Measurements from ENCODE around the gene DOK7. TPM values are rescaled to one million over a fixed set of nuclear protein-coding genes. Genes with fewer than 3 reads are reported as not detected.

DOK7 gene
- total RNA-seq, 1 donor from 2014 or later, result 0.72 TPM

DNA sequence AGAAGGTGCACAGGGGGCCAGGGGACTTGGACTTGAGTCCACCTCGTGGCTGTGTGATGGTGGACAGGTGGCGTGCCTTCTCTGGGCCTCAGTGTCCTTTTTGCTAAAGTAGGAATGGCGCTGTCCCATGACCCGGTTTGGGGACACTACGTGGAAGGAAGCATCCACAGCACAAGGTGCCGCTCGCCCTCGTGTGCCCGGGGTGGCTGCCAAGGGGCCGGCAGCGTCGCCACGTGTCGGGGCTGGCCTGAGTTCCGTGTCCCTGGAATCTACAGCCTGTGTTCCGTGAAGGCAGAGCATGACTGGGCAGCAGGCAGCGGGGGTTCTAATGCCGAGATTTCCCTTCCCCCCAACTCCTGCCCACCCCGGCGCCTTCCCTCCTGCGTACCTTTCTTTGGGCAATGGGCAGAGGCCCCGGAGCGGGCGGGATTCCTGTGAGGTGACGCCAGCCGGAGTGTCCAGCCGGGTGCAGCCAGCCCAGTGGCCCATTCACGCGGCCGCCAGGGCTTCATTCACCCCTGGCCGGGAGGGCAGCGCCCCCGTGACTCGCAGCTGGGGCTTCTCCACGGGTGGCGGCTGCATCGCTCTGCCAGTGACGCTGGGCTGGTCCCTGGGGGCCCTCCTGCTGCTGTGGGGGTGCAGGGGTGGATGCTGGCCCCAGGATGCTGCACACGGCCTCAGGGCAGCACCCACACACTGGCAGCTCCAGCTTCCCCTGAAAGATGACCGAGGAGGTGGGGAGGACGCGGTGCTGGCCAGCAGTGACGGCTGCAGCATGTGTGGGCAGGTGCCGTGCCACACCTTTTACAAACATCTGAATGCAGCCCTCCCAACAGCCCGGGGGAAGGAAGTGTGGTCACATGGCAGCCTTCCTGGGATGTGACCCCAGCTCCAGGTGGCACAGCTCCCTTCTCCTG is 21.2 kb downstream of the DOK7 start:
- H3K4me1 Mint-ChIP-seq (ENCODE audit: unreplicated experiment), result peaks cover 9% of the 10 kb centered on the region
- peak overlapping the region; percentile 46 for H3K27ac Mint-ChIP-seq
- TF ChIP-seq, protein P1, sequence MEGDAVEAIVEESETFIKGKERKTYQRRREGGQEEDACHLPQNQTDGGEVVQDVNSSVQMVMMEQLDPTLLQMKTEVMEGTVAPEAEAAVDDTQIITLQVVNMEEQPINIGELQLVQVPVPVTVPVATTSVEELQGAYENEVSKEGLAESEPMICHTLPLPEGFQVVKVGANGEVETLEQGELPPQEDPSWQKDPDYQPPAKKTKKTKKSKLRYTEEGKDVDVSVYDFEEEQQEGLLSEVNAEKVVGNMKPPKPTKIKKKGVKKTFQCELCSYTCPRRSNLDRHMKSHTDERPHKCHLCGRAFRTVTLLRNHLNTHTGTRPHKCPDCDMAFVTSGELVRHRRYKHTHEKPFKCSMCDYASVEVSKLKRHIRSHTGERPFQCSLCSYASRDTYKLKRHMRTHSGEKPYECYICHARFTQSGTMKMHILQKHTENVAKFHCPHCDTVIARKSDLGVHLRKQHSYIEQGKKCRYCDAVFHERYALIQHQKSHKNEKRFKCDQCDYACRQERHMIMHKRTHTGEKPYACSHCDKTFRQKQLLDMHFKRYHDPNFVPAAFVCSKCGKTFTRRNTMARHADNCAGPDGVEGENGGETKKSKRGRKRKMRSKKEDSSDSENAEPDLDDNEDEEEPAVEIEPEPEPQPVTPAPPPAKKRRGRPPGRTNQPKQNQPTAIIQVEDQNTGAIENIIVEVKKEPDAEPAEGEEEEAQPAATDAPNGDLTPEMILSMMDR (conservative IDR thresholded peaks at IDR 0.05), result no peak
- H3K36me3 Mint-ChIP-seq, result no peaks in the 10 kb centered on the region
- no peak overlapping the region for H3K4me3 Mint-ChIP-seq
- peaks cover 17% of the 10 kb centered on the region for H3K27me3 Mint-ChIP-seq
- H3K9me3 Mint-ChIP-seq, result no peaks in the 10 kb centered on the region
- no peak for DNase-seq (ENCODE audit: extremely low spot score, unreplicated experiment)

DNA sequence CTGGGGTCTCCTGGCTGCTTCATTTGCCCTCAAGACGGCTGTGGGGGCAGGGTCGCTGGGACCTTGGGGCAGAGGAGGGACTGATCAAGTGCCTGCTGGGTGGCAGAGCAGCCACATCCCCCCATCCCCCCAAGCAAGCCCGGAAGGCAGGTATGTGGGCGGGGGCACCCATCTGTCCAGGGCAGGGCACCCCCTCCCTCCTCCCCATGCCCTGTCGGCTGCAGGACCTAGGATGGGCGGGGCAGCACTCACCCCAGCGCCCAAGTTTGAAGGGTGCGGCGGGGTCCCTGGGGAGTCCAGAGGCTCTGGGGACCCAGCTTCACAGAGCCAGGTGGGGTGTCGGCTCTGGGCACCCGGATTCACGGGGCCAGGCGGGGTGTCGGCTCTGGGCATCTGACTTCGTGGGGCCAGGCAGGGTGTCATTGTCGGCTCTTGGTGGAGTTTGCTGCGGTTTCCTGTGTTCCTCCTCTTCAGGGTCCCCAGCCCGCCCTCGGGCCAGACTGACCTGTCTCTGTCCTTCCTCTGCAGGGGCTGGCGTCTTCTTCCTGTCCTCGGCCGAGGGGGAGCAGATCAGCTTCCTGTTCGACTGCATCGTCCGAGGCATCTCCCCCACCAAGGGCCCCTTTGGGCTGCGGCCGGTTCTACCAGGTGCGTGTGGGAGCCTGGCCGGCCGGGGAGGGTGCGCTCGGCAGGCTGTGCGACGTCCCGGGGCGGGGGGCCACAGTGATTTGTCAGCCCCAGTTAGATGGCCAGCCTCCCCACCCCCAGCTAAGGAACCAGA is 22.1 kb downstream of the DOK7 start:
- Mint-ChIP-seq H3K27me3 (peaks cover 17% of the 10 kb centered on the region), H3K4me1 (ENCODE audit: unreplicated experiment) (peaks cover 9% of the 10 kb centered on the region), H3K4me3 (no peak overlapping the region), H3K27ac (peak overlapping the region; percentile 46), H3K9me3 (no peaks in the 10 kb centered on the region), H3K36me3 (no peaks in the 10 kb centered on the region)
- no peak for DNase-seq (ENCODE audit: extremely low spot score, unreplicated experiment)
- TF ChIP-seq, protein P1 (conservative IDR thresholded peaks at IDR 0.05), result no peak

DNA sequence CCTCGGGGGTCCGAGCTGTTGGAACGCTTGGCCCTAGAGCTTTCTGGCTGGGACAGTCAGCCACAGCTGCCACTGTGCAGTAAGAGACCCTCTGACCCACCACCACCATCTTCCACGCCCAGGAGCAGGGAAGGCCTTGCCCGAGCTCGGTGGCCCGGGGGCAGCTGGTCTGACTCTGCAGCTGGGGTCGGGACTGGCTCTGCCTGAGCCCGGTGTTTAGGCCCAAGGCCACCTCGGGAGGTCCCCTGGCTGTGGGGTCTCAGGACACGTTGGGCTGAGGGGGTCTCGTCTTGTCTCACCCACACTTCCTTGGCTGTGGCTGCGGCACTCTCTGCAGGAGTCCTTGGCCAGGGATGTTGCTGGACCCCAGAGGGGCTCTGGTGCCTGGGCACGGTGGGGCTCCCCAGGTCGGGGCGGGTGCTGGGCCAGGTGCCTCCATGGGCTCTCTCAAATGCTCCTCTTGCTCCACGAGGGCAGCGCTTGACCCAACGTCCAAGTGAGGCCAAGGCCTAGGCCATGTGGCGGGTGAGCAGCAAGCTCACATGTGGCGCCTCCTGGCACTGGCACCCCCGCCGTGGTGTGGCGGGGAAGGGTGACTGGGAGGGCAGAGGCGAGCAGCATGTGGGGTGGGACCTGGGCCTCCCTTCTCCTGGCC is 22.9 kb downstream of the DOK7 start:
- TF ChIP-seq, protein P1 (conservative IDR thresholded peaks at IDR 0.05), result no peak
- H3K27me3 Mint-ChIP-seq, result peaks cover 14% of the 10 kb centered on the region
- H3K9me3 Mint-ChIP-seq, result no peaks in the 10 kb centered on the region
- H3K27ac Mint-ChIP-seq, result no peak overlapping the region
- no peaks in the 10 kb centered on the region for H3K36me3 Mint-ChIP-seq
- peaks cover 3% of the 10 kb centered on the region for H3K4me1 Mint-ChIP-seq (ENCODE audit: unreplicated experiment)
- no peak overlapping the region for H3K4me3 Mint-ChIP-seq
- no peak for DNase-seq (ENCODE audit: extremely low spot score, unreplicated experiment)

DNA sequence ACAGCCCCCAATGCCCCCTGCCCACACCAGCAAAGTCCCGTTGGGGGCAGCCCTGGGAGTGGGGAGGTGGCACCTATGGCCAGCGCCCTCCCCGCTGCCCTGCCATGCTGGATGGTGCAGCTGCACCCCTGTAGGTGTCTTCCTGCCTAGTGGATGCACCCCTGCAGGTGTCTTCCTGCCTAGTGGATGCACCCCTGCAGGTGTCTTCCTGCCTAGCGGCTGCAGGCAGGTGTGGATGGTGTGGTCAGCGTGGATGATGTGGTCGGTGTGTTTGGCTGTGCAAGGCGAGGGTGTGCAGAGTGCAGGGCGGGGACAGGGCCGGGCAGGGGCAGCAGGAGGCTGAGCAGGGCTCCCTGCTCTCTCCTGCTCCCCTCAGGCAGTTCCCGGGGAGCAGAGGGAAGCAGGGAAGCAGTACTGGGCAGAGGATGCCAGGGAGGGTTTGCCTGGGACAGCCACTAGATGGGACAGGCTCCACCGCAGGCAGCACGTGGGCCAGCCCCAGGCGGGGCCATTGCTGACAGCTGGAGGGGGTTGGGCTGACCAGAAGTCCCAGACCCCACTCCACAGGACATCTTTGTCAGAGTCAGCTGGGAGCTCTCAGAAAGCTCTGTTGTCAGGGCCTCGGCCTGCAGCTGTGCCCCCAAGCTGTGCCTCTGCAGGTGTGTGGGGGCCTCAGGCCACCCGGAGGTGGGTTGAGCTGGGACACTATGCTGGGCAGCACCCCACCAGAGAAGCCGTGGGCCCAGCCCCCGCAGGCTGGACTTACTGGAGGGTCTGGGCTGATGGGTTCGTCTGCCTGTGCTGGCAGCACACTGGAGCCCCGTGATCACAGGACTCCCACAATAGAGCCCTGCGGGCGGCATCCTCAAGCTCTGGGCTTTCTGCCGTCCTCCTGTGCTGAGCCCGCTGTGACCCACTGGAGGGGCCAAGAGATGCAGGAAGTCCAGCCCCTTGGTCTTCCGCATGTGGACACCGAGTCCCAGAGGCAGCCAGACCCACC is 23.7 kb downstream of the DOK7 start:
- Mint-ChIP-seq H3K36me3 (no peaks in the 10 kb centered on the region), H3K4me3 (peak overlapping the region; percentile 31), H3K27me3 (peaks cover 19% of the 10 kb centered on the region), H3K9me3 (no peaks in the 10 kb centered on the region), H3K4me1 (ENCODE audit: unreplicated experiment) (no peaks in the 10 kb centered on the region), H3K27ac (no peak overlapping the region)
- no peak for DNase-seq (ENCODE audit: extremely low spot score, unreplicated experiment)
- TF ChIP-seq, protein P1 (conservative IDR thresholded peaks at IDR 0.05), result no peak

Data from type B pancreatic cell (in vitro differentiated cells).